Activated CD8-positive, alpha-beta memory T cell treated with anti-CD3 and anti-CD28 coated beads, Interleukin-2, amount 50 U/mL, for 1 hour (primary cell): ENCODE results near the gene HINFP.
A peak's percentile ranks its signal among the peaks of the same experiment; 100 is the strongest.
"Not testable (repeated sequence)": the region's sequence is repeated elsewhere in the genome, so short reads cannot be mapped to it uniquely, and the experiment has no call there.

Experiments used
- DNase-seq: peaks from one replicate; pipeline ENCODE4 v3.0.0-alpha.2; 2020; ENCODE audit errors: extremely low read depth

Gene HINFP

DNA sequence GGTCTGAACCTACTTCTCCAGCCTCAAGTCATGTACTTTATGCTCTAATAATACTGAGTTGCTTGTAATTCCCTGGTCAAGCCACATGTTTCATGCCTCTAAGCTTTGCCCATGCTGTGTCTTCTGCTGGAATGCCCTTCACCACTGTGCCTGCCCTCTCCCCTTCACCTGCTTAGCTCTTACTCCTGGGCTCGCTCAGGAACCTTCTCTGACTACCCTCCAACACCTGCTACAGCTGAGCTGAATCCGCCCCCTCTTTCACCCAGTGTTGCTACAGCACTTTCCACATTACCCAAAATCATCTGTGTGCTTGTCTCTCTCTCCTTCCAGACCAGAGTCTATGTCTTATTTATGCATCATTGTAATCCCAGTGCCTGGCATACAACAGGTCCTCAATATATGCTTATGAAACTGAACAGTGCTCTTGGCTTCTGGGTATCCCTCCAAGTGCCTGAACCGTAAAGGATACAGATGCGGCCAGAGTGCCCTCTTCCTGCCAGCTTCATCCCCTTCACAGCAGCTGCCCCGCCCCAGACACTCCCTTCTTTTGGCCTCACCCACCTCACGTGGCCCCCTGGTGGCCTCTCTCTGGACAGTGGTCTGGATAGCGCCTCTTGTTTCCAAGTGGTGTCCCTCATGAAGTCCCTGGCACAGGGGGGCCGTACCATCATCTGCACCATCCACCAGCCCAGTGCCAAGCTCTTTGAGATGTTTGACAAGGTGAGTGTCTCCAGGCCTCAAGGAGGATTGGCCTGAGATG is 34.5 kb downstream of the HINFP start:
- no peak for DNase-seq

DNA sequence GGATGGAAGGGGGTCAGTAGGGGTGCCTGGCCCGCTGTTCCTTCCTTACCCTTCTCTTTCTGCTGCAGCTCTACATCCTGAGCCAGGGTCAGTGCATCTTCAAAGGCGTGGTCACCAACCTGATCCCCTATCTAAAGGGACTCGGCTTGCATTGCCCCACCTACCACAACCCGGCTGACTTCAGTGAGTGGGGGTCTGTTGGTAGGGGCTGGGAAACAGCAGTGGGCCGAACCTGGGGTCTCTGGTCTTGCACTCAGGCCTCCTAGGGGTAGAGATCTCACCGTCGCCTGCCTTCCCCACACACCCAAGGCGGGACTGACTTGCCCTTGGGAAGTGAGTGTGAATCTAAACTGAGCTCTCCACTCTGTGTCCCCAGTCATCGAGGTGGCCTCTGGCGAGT is 35.1 kb downstream of the HINFP start:
- no peak for DNase-seq

DNA sequence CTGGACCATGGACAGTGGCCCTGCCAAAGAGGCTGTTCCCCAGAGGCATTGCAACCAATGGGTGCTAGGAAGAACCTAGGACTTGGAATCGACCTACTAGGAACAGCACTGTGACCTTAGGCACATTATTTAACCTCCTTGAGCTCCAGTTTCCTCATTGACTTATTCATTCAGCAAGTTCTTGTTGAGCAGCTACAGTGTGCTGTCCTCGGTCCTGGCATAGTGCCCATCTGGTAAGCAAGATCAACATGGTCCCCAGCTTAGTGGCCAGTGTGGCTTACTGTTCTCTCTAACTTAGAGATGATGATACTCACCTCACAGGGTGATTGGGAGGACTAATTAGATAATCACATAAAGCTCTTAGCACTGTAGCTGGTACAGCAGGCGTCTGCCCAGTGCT is 35.7 kb downstream of the HINFP start:
- no peak for DNase-seq

DNA sequence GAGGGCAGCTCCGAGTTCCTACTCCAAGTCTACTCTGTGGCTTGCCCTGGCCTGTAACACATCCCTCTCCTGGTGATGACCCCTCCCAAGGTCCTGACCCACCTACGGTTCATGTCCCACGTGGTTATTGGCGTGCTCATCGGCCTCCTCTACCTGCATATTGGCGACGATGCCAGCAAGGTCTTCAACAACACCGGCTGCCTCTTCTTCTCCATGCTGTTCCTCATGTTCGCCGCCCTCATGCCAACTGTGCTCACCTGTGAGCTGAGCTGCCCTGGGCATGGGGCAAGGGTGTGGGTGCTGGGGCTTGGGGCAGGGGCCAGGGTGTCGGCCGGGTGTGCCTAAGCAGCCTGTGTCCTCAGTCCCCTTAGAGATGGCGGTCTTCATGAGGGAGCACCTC is 37.1 kb downstream of the HINFP start:
- DNase-seq: no peak

DNA sequence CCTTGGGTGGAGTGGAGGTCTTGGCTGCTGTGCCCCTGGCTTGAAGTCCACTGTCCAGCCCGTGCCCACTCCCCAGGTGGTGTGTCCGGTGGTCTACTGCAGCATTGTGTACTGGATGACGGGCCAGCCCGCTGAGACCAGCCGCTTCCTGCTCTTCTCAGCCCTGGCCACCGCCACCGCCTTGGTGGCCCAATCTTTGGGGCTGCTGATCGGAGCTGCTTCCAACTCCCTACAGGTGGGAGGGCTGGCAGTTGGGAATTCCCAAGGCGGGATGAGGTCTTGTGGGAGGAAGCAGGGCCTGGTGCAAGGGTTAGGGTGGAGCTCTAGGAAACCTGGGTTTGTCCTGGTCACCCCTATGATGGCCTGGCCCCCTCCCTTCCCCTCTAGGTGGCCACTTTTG is 38.8 kb downstream of the HINFP start:
- DNase-seq: no peak

DNA sequence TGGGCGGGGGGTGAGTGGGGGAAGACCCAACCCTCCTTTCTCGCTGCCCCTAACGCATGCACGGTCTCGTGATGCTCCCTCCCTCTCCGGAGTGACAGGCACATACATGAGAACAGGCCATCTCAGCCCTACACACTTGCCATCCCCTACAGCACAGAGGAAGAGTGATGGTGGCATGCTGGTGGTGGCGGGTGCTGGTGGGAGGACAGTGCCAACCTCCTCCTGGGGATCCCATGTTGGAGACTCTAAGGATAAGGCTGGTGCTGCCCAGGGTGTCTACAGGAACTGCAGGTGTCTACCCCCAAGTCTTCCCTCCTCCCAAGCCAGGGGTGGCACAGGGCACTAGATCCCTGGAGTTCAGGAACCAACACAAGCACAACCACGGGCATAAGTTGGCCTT is 40.5 kb downstream of the HINFP start:
- no peak for DNase-seq

DNA sequence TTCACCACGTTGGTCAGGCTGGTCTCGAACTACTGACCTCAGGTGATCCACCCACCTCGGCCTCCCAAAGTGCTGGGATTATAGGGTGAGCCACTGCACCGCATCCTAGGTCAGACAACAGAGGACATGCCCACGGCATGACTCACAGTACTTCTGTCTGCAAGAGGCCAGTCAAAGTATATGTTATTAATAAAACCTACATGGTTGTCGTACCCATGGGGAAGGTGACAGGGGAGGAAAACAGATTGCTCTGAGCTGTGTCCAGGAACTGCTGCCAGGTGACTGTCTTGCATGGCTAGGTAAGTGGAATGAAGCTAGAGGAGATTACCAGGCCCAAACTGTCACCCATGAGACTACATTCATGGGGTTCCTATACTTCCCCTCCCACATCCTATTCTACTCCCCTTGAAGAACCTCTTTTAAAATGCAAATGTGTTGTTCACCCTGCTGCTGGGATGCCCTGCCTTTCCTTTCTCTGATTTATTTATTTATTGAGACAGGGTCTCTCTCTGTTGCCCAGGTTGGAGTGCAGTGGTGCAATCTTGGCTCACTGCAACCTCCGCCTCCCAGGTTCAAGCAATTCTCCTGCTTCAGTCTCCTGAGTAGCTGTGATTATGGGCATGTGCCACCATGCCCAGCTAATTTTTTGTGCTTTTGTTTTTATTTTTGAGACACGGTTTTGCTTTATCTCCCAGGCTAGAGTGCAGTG is 45.1 kb downstream of the HINFP start:
- no peak for DNase-seq

DNA sequence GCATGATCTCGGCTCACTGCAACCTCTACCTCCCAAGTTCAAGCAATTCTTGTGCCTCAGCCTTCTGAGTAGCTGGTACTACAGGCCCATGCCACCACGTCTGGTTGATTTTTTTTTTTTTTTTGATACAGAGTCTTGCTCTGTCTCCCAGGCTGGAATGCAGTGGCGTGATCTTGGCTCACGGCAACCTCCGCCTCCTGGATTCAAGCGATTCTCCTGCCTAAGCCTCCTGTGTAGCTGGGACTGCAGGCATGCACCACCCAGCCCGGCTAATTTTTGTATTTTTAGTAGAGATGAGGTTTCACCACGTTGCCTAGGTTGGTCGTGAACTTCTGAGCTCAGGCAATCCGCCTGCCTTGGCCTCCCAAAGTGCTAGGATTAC is 45.7 kb downstream of the HINFP start:
- not testable (repeated sequence) for DNase-seq

DNA sequence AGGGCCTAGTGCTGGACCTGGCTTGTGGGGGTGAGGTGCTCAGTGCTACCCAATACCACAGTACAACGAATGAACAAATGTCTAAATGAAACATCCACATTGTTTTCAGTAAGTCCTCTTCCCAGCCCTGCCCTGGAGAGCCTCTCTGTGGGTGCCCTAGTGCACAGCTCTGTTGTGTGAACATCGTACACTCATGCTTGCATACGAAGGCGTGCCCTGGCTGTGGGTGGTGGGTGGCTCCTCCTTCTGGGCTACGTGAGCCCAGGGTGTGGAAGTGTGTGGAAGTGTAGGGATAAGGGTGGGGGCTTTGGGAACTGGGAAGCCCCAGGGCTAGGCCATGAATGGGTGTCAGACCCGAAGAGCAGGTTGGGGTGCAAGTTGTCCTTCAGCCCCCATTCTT is 46.6 kb downstream of the HINFP start:
- no peak for DNase-seq

DNA sequence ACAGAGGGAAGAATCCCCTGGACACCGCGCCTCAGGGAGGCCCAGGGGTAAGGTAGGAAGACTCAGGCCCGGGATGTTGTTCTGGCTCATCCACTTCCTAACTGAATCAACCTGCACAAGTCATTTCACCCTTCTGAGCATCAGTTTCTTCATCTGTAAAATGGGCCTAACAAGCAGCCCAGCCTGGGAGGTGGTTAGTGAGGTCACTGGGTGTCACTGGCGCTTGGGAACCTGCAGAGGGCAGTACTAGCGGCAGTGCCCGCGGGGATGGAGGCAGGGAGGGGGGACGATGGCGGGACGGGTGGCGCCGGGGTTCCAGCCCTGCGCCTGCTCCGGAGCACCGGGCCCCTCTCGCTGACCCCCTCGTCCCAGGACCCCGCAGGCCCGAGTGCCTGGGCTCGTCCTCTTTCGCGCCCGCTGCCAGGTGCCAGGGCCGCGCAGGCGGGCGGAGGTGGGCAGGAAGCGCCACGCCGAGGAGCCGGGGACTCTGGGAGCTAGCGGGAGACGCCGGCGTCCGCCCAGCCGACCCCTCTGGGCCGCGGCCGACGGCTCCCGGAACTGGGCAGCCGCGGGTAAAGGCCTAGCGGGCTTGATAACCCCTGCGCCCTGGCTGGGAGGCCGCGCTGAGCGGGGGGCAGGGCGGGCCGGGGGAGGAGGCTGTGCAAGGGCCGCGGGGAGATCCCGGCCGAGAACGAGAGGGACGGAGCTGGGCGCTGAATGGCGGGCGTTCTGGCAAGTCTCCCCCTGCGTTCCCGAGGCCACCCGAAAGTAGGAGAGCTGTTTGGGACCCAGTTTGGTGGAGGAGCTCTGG is 47.3 kb downstream of the HINFP start, which contains the start of gene NLRX1:
NLRX1 (plus strand) TSS at position 255 of the 811 bp plus-strand sequence. CDS start 2,679 bp downstream, outside the sequence.
- peak; percentile 48 for DNase-seq

DNA sequence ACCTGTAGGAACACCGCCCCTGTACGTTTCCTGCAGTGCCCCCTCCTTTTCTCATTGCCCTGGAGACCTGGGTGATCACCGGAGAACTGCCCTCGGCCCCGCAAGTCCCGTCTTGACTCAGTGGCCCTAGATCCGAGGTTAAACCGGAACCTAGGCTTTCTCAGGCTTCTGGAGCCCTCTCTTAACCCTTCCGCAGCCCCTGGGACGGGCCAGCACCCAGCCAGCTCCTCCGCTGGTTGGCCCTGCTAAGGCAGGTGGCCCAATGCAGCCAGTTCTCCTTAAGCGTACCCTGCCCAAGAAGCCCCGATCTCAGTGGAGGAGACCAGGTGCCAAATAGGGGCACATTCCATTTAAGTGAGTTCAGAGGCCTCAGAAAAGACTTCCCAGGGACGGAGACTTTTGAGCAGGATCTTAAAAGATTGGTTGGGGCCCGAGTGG is 47.9 kb downstream of the HINFP start:
- DNase-seq: no peak

DNA sequence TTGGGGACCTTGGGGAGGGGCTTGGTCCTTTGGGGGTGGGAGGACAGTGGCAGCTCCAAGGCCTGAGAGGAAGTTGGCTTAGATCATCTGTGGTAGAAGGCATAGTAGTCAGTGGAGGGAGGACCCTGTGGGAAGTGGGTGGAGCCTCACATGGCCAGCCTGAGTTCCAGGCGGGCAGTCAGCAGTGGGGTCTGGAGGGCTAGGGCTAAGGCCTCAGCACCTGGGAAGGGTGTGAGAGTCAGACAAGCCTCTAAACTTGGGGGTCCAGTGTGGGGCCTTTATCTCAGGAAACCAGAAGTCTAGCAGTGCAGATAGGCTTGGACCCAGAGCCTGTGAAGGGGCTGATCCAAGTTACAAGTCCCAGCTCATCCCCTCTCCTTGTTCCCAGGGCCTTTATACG is 51.1 kb downstream of the HINFP start:
- no peak for DNase-seq

DNA sequence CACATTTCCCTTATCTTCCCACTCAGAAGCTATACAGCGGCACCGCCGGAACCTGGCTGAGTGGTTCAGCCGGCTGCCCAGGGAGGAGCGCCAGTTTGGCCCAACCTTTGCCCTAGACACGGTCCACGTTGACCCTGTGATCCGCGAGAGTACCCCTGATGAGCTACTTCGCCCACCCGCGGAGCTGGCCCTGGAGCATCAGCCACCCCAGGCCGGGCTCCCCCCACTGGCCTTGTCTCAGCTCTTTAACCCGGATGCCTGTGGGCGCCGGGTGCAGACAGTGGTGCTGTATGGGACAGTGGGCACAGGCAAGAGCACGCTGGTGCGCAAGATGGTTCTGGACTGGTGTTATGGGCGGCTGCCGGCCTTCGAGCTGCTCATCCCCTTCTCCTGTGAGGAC is 52.1 kb downstream of the HINFP start:
- no peak for DNase-seq

DNA sequence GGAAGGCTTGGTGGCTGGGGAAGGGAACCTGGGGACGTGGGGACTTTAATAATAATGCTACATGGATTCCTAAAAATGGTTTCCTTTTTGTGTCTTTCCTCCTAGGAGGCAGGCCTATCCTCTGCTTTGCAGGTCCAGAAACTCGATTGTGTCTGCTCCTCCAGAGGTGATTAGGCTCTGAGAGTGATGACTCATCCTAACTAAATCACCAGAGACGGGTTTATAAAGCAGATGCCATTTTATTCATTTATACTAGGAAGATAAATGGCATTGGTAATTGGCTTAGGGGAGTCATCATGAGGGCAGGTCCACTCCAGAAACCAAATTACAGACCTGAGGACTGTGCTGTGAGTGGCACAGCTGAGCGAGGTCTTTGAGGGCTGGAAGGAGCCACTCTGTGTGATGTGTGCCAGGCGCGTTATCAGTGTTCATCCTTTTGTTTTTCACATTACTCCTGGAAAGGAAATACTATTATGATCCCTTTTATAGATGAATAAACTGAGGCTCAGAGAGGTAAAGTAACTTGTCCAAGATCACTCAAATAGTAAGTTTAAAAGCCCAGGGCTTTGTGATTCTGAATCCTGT is 54.2 kb downstream of the HINFP start:
- no peak for DNase-seq

DNA sequence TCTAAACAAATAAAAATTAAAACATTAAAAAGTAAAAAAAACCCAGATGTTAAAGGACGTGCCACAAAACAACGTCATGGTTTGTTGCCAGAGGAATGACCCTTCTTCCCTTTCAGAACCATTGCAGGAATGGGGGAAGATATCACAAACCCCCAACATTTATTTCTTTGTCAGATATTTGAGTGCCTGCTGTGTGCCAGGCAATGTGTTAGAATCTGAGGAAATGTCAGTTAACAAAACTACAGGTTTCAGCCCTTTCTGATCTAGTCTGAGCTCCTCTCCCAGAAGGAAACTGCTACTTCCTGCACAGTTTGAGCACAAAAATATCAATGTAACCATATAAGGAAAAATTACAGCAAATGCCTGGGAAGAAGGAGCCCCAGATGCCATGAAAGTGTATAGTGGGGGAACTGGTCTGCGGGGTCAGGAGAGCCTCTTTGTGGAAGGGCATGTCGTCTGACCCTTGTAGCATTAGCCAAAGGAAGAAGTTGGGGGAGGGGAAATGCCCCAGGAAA is 56.8 kb downstream of the HINFP start:
- no peak for DNase-seq

DNA sequence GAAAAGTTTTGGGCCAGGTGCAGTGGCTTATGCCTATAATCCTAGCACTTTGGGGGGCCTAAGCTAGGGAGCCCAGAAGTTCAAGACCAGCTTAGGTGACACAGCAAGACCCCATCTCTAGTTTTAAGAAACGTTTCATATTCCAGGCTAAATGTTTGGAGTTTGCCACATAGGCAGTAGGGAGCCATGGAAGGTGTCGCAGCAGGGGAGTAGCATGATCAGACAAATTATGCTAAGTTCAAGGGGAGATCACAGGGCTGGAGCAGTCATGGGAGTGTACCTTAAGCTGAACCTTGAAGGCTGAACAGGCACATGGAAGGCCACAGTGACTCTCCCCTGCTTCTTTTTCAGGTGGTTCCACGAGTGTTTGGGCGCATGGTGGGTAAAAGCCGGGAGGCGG is 58.0 kb downstream of the HINFP start:
- DNase-seq: no peak

DNA sequence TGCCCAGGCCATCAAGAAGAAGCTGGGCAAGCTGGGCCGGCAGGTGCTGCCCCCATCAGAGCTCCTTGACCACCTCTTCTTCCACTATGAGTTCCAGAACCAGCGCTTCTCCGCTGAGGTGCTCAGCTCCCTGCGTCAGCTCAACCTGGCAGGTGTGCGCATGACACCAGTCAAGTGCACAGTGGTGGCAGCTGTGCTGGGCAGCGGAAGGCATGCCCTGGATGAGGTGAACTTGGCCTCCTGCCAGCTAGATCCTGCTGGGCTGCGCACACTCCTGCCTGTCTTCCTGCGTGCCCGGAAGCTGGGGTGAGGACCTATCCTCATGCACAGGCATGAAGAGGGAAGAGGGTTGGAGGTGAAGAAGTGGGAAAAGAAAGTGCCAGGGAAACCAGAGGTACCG is 58.6 kb downstream of the HINFP start:
- DNase-seq: no peak

DNA sequence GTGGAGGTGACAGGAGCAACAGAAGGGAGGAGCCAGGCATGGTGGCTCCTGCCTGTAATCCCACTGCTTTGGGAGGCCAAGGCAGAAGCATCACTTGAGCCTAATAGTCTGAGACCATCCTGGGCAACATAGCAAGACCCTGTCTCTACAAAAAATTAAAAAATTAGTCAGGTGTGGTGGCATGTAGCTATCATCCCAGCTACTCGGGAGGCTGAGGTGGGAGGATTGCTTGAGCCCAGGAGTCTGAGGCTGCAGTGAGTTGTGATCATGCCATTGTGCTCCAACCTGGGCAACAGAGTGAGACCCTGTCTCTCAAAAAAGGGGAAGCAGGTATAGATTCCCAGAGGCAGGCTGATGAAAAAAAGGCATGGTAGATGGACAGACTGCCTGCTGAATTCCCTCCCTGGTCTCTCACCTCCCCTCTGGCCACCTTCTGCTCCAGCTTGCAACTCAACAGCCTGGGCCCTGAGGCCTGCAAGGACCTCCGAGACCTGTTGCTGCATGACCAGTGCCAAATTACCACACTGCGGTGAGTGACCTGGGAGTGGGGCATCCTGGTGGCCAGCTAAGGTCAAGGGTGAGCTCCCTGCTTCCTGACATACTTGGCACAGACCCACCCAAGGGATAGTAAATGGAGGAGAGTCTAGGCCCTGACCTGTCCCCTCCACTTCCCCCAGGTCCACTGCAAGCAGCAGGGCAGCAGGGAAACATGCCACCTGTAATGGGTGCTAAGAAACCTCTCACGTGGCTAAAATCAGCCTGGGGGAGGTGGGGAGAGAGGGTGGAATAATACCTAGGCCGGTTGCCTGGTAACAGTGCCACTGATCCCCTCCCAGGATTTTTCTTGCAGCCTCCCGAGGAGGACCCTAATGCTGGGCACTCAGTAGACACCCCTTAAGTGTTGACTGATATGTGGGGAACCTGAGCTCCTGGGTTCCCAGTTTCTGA is 59.6 kb downstream of the HINFP start:
- no peak for DNase-seq

DNA sequence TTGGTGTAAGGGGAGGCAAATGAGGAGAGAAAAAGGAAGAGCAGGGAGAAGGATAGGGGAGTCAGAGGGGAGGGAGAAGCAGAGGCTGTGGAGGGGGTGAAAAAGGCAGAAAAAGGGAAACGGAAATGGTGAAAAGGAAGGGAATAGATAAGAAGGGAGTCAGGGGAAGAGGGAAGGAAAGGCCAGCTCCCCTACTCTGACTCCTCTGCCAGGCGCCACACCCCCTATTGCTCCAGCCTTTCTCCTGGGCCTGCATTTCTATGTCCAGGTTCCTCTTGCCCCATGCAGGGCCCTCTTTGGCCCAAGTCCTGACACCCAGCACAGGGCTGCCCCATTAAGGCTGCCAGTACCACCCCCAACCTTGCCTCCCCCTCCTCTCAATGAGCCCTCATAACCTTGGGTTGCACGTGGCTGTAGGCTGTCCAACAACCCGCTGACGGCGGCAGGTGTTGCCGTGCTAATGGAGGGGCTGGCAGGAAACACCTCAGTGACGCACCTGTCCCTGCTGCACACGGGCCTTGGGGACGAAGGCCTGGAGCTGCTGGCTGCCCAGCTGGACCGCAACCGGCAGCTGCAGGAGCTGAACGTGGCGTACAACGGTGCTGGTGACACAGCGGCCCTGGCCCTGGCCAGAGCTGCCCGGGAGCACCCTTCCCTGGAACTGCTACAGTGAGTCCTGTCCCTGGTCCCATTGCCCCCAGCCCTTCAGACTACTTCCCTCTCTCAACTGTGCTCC is 60.5 kb downstream of the HINFP start:
- DNase-seq: no peak

DNA sequence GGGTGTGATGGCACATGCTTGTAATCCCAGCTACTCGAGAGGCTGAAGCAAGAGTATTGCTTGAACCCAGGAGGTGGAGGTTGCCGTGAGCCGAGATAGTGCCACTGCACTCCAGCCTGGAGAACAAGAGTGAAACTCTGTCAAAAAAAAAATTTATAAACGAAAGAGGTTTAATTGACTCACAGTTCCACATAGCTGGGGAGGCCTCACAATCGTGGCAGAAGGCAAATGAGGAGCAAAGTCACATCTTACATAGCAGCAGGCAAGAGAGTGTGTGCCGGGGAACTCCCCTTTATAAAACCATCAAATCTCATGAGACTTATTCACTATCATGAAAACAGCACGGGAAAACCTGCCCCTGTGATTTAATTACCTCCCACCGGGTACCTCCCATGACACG is 63.0 kb downstream of the HINFP start:
- DNase-seq: not testable (repeated sequence)
